GM21737 (cell line): Measurements from ENCODE around the gene VTCN1.

Experiments used
- ATAC-seq: cut with Tn5 transposase; IDR thresholded peaks from one replicate; pipeline ENCODE4 v1.9.1; 2021; ENCODE audit warnings: mild to moderate bottlenecking, moderate library complexity; ENCODE audit not compliant: unreplicated experiment

VTCN1 gene

GRCh38 chr1:117210386-117210785, 341 bp downstream of the VTCN1 start:
- no peak for ATAC-seq

GRCh38 chr1:117209094-117209493, 1.6 kb downstream of the VTCN1 start:
- ATAC-seq = no peak

GRCh38 chr1:117208580-117208979, 2.1 kb downstream of the VTCN1 start:
- no peak for ATAC-seq

GRCh38 chr1:117205368-117205767, 5.4 kb downstream of the VTCN1 start:
- no peak for ATAC-seq

GRCh38 chr1:117201808-117202207, 8.9 kb downstream of the VTCN1 start:
- no peak for ATAC-seq

- ATAC-seq = no peak
Measured at GRCh38 chr1:117198097-117198496, 12.6 kb downstream of the VTCN1 start.

GRCh38 chr1:117189726-117190125, 21.0 kb downstream of the VTCN1 start:
- ATAC-seq = no peak

GRCh38 chr1:117188816-117189437, 21.8 kb downstream of the VTCN1 start:
- ATAC-seq = no peak

GRCh38 chr1:117188170-117188815, 22.4 kb downstream of the VTCN1 start:
- no peak for ATAC-seq

GRCh38 chr1:117183112-117183511, 27.6 kb downstream of the VTCN1 start:
- ATAC-seq = no peak

- ATAC-seq = no peak
Measured at GRCh38 chr1:117182319-117182718, 28.4 kb downstream of the VTCN1 start.

GRCh38 chr1:117181630-117182041, 29.1 kb downstream of the VTCN1 start:
- ATAC-seq = no peak

GRCh38 chr1:117180147-117180967, 30.4 kb downstream of the VTCN1 start:
- ATAC-seq = no peak

GRCh38 chr1:117179471-117179870, 31.3 kb downstream of the VTCN1 start:
- ATAC-seq = no peak

GRCh38 chr1:117178756-117179155, 32.0 kb downstream of the VTCN1 start:
- no peak for ATAC-seq

- ATAC-seq = no peak
Measured at GRCh38 chr1:117177376-117177775, 33.4 kb downstream of the VTCN1 start.

- no peak for ATAC-seq
Measured at GRCh38 chr1:117176579-117176978, 34.1 kb downstream of the VTCN1 start.

- no peak for ATAC-seq
Measured at GRCh38 chr1:117174851-117175250, 35.9 kb downstream of the VTCN1 start.

- no peak for ATAC-seq
Measured at GRCh38 chr1:117173691-117174090, 37.0 kb downstream of the VTCN1 start.

- ATAC-seq = no peak
Measured at GRCh38 chr1:117173006-117173405, 37.7 kb downstream of the VTCN1 start.

GRCh38 chr1:117171900-117172511, 38.7 kb downstream of the VTCN1 start:
- no peak for ATAC-seq
